BE2C (cell line): ENCODE results near the gene PCDH12.

Experiments
- DNase-seq: peaks from one replicate; pipeline ENCODE4 v3.0.0-alpha.2; 2020
- H3K27me3 ChIP-seq: fragments of 250-450 bp; sonication (Bioruptor Pico); 2 replicates; pipeline ENCODE4 v1.5.1; 2020; ENCODE audit warnings: mild to moderate bottlenecking
- H3K36me3 ChIP-seq: fragments of 250-450 bp; sonication (Bioruptor Pico); 2 replicates; pipeline ENCODE4 v1.5.1; 2020; ENCODE audit warnings: mild to moderate bottlenecking
- H3K4me1 ChIP-seq: fragments of 250-450 bp; sonication (Bioruptor Pico); 2 replicates; pipeline ENCODE4 v1.5.1; 2020
- H3K4me3 ChIP-seq: 2 replicates; pipeline ENCODE4 v1.5.1; 2011; ENCODE audit warnings: low read depth, low read length
- H3K9me3 ChIP-seq: fragments of 250-450 bp; sonication (Bioruptor Pico); 2 replicates; pipeline ENCODE4 v1.5.1; 2020
- TF ChIP-seq, protein P1 (sequence below): IDR thresholded peaks from 2 replicates; pipeline ENCODE4 v1.5.1; 2012; ENCODE audit warnings: mild to moderate bottlenecking, low read depth, low read length

The PCDH12 gene

DNA sequence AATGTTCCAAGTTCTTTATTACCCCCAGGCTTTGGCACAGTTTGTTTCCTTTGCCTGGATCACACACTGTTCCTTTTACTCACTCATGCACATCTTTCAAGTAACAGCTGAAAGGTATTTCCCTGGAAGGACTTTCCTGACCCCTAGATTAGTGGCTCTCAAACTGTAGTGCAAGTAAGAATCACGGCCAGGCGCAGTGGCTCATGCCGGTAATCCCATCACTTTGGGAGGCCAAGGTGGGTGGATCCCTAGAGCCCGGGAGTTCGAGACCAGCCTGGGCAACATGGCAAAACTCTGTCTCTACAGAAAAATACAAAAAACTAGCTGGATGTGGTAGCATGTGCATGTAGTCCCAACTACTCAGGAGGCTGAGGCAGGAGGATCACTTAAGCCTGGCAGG lies 53.5 kb downstream of the PCDH12 start:
- peaks cover 21% of the 10 kb centered on the region for H3K4me1 ChIP-seq
- H3K4me3 ChIP-seq, result no peak overlapping the region
- TF ChIP-seq, protein P1, sequence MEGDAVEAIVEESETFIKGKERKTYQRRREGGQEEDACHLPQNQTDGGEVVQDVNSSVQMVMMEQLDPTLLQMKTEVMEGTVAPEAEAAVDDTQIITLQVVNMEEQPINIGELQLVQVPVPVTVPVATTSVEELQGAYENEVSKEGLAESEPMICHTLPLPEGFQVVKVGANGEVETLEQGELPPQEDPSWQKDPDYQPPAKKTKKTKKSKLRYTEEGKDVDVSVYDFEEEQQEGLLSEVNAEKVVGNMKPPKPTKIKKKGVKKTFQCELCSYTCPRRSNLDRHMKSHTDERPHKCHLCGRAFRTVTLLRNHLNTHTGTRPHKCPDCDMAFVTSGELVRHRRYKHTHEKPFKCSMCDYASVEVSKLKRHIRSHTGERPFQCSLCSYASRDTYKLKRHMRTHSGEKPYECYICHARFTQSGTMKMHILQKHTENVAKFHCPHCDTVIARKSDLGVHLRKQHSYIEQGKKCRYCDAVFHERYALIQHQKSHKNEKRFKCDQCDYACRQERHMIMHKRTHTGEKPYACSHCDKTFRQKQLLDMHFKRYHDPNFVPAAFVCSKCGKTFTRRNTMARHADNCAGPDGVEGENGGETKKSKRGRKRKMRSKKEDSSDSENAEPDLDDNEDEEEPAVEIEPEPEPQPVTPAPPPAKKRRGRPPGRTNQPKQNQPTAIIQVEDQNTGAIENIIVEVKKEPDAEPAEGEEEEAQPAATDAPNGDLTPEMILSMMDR, result no peak
- no peaks in the 10 kb centered on the region for H3K27me3 ChIP-seq
- H3K36me3 ChIP-seq, result no peaks in the 10 kb centered on the region
- DNase-seq, result no peak
- no peaks in the 10 kb centered on the region for H3K9me3 ChIP-seq

GRCh38 chr5:141903261-141903660 lies 54.7 kb downstream of the PCDH12 start:
- no peak overlapping the region for H3K4me3 ChIP-seq
- H3K9me3 ChIP-seq, result no peaks in the 10 kb centered on the region
- H3K36me3 ChIP-seq, result no peaks in the 10 kb centered on the region
- DNase-seq, result no peak
- no peaks in the 10 kb centered on the region for H3K27me3 ChIP-seq
- TF ChIP-seq, protein P1, result no peak
- peaks cover 21% of the 10 kb centered on the region for H3K4me1 ChIP-seq

GRCh38 chr5:141902015-141902814 lies 55.8 kb downstream of the PCDH12 start:
- H3K9me3 ChIP-seq, result no peaks in the 10 kb centered on the region
- no peaks in the 10 kb centered on the region for H3K27me3 ChIP-seq
- peak; percentile 46 for DNase-seq
- TF ChIP-seq, protein P1, result no peak
- no peaks in the 10 kb centered on the region for H3K36me3 ChIP-seq
- peaks cover 21% of the 10 kb centered on the region for H3K4me1 ChIP-seq
- no peak overlapping the region for H3K4me3 ChIP-seq

- TF ChIP-seq, protein P1, result no peak
- H3K9me3 ChIP-seq, result no peaks in the 10 kb centered on the region
- no peaks in the 10 kb centered on the region for H3K36me3 ChIP-seq
- DNase-seq, result no peak
- no peaks in the 10 kb centered on the region for H3K27me3 ChIP-seq
- peaks cover 21% of the 10 kb centered on the region for H3K4me1 ChIP-seq
- H3K4me3 ChIP-seq, result no peak overlapping the region
Observed at GRCh38 chr5:141898448-141899049, 59.5 kb downstream of the PCDH12 start.

- no peaks in the 10 kb centered on the region for H3K9me3 ChIP-seq
- no peak overlapping the region for H3K4me3 ChIP-seq
- DNase-seq, result no peak
- peaks cover 13% of the 10 kb centered on the region for H3K4me1 ChIP-seq
- TF ChIP-seq, protein P1, result no peak
- no peaks in the 10 kb centered on the region for H3K36me3 ChIP-seq
- no peaks in the 10 kb centered on the region for H3K27me3 ChIP-seq
Observed at GRCh38 chr5:141897425-141897824, 60.6 kb downstream of the PCDH12 start.
